DOHH2 (cell line): Measurements from ENCODE around the gene OR8B8.

Experiments
- H3F3A ChIP-seq: fragments of 200-600 bp; sonication (generic), shearing (Covaris generic); 2 replicates; pipeline ENCODE4 v1.6.0; 2016; ENCODE audit warnings: antibody characterized with exemption, mild to moderate bottlenecking; ENCODE audit not compliant: control insufficient read depth, insufficient read depth
- H3K27ac ChIP-seq: fragments of 200-600 bp; sonication (generic); 2 replicates; pipeline ENCODE4 v1.5.1; 2014; ENCODE audit warnings: low read depth, mild to moderate bottlenecking, low read length, moderate library complexity
- H3K27me3 ChIP-seq: fragments of 200-600 bp; sonication (generic); 2 replicates; pipeline ENCODE4 v1.6.1; 2014; ENCODE audit warnings: mild to moderate bottlenecking, low read length, mixed read lengths; ENCODE audit not compliant: control insufficient read depth
- H3K36me3 ChIP-seq: fragments of 200-600 bp; sonication (generic); 2 replicates; pipeline ENCODE4 v1.6.1; 2014; ENCODE audit warnings: mild to moderate bottlenecking, low read length, moderate library complexity, mixed read lengths; ENCODE audit not compliant: control insufficient read depth
- H3K4me1 ChIP-seq: fragments of 200-600 bp; sonication (generic); 2 replicates; pipeline ENCODE4 v1.6.1; 2014; ENCODE audit warnings: mild to moderate bottlenecking, low read length, mixed read lengths; ENCODE audit not compliant: control insufficient read depth
- H3K4me2 ChIP-seq: fragments of 200-600 bp; sonication (generic); 2 replicates; pipeline ENCODE4 v1.6.0; 2014; ENCODE audit warnings: mild to moderate bottlenecking, low read length, moderate library complexity
- H3K4me3 ChIP-seq: fragments of 200-600 bp; sonication (generic); 2 replicates; pipeline ENCODE4 v1.5.1; 2014; ENCODE audit warnings: mild to moderate bottlenecking, low read length, mixed read lengths
- H3K79me2 ChIP-seq: fragments of 200-600 bp; sonication (generic); 2 replicates; pipeline ENCODE4 v1.6.1; 2014; ENCODE audit warnings: mild to moderate bottlenecking, low read length, mixed read lengths; ENCODE audit not compliant: control insufficient read depth
- H3K9me2 ChIP-seq: fragments of 200-600 bp; sonication (generic); replicated peaks from 2 replicates; pipeline ENCODE4 v1.6.1; 2014; ENCODE audit warnings: mild to moderate bottlenecking, low read length, mixed read lengths; ENCODE audit not compliant: control insufficient read depth
- H3K9me3 ChIP-seq: fragments of 200-600 bp; sonication (generic); 2 replicates; pipeline ENCODE4 v1.6.1; 2014; ENCODE audit warnings: antibody characterized with exemption, low read length, mixed read lengths; ENCODE audit not compliant: control insufficient read depth, insufficient read depth
- H4K20me1 ChIP-seq: fragments of 200-600 bp; sonication (generic); 2 replicates; pipeline ENCODE4 v1.6.0; 2014; ENCODE audit warnings: low read depth, mild to moderate bottlenecking, antibody characterized with exemption, low read length, moderate library complexity; ENCODE audit not compliant: control insufficient read depth, insufficient read depth
- EZH2phosphoT487 ChIP-seq: fragments of 200-600 bp; sonication (generic); IDR thresholded peaks from 2 replicates; pipeline ENCODE4 v1.6.1; 2017; ENCODE audit warnings: borderline replicate concordance, mild to moderate bottlenecking, antibody characterized with exemption, low read length, moderate library complexity, mixed read lengths
- TF ChIP-seq, protein P1 (sequence below): fragments of 200-600 bp; sonication (generic); IDR thresholded peaks from one replicate; pipeline ENCODE4 v1.5.1; 2014; ENCODE audit warnings: antibody characterized with exemption, mild to moderate bottlenecking, low read depth, low read length; ENCODE audit not compliant: poor library complexity, severe bottlenecking

OR8B8 gene

DNA sequence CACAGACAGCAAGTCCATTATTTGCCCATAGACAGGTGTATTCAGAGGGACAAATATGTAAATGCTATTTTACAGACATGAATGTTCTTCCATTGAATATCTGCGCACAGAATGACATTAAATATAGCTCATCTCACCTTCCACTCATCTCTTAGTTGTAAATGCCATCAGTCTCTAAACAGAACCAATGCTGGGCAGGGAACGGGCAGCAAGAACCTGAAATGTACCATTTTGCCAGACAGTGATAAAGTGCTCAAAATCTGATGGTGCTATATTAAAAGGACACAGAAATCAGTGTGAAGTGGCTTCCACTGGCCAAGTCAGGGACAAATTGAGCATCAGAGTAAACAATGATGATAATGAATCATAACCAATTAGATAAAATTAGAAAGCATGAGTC lies 10.8 kb downstream of the OR8B8 start:
- H4K20me1 ChIP-seq: no peaks in the 10 kb centered on the region
- H3K9me2 ChIP-seq: no peaks in the 10 kb centered on the region
- H3K27ac ChIP-seq: no peak overlapping the region
- H3K4me1 ChIP-seq: no peaks in the 10 kb centered on the region
- no peaks in the 10 kb centered on the region for H3K36me3 ChIP-seq
- H3K9me3 ChIP-seq: no peaks in the 10 kb centered on the region
- TF ChIP-seq, protein P1, sequence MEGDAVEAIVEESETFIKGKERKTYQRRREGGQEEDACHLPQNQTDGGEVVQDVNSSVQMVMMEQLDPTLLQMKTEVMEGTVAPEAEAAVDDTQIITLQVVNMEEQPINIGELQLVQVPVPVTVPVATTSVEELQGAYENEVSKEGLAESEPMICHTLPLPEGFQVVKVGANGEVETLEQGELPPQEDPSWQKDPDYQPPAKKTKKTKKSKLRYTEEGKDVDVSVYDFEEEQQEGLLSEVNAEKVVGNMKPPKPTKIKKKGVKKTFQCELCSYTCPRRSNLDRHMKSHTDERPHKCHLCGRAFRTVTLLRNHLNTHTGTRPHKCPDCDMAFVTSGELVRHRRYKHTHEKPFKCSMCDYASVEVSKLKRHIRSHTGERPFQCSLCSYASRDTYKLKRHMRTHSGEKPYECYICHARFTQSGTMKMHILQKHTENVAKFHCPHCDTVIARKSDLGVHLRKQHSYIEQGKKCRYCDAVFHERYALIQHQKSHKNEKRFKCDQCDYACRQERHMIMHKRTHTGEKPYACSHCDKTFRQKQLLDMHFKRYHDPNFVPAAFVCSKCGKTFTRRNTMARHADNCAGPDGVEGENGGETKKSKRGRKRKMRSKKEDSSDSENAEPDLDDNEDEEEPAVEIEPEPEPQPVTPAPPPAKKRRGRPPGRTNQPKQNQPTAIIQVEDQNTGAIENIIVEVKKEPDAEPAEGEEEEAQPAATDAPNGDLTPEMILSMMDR: no peak
- no peak overlapping the region for H3K4me2 ChIP-seq
- no peaks in the 10 kb centered on the region for H3K27me3 ChIP-seq
- no peak overlapping the region for H3K4me3 ChIP-seq
- no peaks in the 10 kb centered on the region for H3F3A ChIP-seq
- H3K79me2 ChIP-seq: no peaks in the 10 kb centered on the region

DNA sequence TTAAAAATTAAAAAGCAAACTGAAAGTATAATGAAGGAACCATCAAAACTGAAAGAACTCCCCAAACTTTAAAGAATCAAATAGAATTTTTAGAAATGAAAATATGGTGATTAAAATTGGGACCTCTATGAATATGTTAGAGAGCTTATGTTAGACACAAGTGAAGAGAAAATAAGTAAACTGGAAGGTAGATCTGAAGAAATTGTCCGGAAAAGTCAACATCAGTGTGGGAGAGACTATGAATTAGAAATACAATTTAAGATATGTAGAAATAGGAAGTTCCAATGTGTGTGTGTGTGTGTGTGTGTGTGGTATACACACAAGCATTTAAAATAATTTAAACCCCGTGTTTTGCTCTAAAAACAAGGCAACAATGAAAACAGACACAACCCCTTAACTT lies 15.9 kb downstream of the OR8B8 start:
- Histone ChIP-seq H3K27me3 (no peaks in the 10 kb centered on the region), H3K4me3 (no peak overlapping the region), H3K27ac (no peak overlapping the region), H3K9me3 (no peaks in the 10 kb centered on the region), H4K20me1 (no peaks in the 10 kb centered on the region), H3K4me2 (no peak overlapping the region), H3F3A (no peaks in the 10 kb centered on the region), H3K36me3 (no peaks in the 10 kb centered on the region), H3K79me2 (no peaks in the 10 kb centered on the region), H3K4me1 (no peaks in the 10 kb centered on the region), H3K9me2 (no peaks in the 10 kb centered on the region)
- TF ChIP-seq, protein P1: no peak
- TF ChIP-seq EZH2phosphoT487: no peak

DNA sequence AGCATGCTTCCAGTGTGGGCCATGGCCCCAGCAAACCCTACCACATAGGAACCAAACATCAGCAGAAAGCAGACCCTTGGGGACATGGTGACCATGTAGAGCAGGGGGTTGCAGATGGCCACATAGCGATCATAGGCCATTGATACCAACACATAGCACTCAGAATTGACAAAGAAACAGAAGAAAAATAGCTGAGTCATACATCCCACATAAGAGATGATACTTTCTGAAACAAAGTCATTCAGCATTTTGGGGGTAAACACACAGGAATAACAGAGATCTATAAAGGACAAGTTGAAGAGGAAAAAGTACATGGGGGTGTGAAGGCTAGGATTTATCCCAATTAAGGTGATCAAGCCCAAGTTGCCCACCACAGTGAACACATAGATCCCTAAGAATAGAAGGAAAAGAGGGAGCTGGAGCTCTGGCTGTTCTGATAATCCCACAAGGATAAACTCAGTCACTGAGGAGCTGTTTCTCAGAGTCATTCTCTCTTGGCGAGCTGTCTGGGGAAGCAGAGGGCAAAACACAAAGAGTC lies 21.0 kb downstream of the OR8B8 start, which contains the start of gene OR8B4:
TSS of gene OR8B4 (minus strand) at position 488 of the 538 bp plus-strand sequence. CDS start at position 488, 0 bp downstream.
- Histone ChIP-seq H3K4me1 (no peaks in the 10 kb centered on the region), H3F3A (no peaks in the 10 kb centered on the region), H3K27me3 (0 out of 2 replicates have a peak, but pooled peaks cover 2% of the 10 kb centered on the region), H3K36me3 (no peaks in the 10 kb centered on the region), H3K9me2 (no peaks in the 10 kb centered on the region), H3K9me3 (no peaks in the 10 kb centered on the region), H3K4me2 (no peak within 1 kb of the TSS), H3K27ac (no peak within 1 kb of the TSS), H3K79me2 (no peaks in the 10 kb centered on the region), H3K4me3 (no peak within 1 kb of the TSS), H4K20me1 (no peaks in the 10 kb centered on the region)
- TF ChIP-seq, protein P1: no peak
- no peak for TF ChIP-seq EZH2phosphoT487
